Naive thymus-derived CD4-positive, alpha-beta T cell (primary cell): ENCODE measurements around the gene NAV1. TPM values are rescaled to one million over a fixed set of nuclear protein-coding genes. Genes with fewer than 3 reads are reported as not detected.
A peak's percentile ranks its signal among the peaks of the same experiment; 100 is the strongest.

ENCODE experiments used
- ATAC-seq: fragments of 150-1000 bp; cut with Tn5 transposase; 2 replicates; pipeline ENCODE4 v1.10.0; 2021; ENCODE audit warnings: mild to moderate bottlenecking, moderate library complexity
- CTCF ChIA-PET: fragments of 350-600 bp; sonication (Branson Sonifier 250); formaldehyde crosslinking; loops from one replicate; lab custom pipeline; 2021; ENCODE audit warnings: antibody characterized with exemption; lab: Charles Lee
- POLR2A ChIA-PET: fragments of 350-600 bp; sonication (Branson Sonifier 250); formaldehyde crosslinking; loops from one replicate; lab custom pipeline; 2021; ENCODE audit warnings: antibody characterized with exemption, inconsistent platforms; lab: Charles Lee
- DNase-seq, 9 donors: peaks; one replicate each; pipeline versions ENCODE4 v3.0.0 to v3.0.0-alpha.2; 2020 to 2022; ENCODE audit warnings: mixed read lengths in 1 of 9
- H3K27ac ChIP-seq: one replicate; pipeline ENCODE4 v1.7.0; 2013; ENCODE audit warnings: mild to moderate bottlenecking, low read depth, low read length, moderate library complexity
- H3K27me3 ChIP-seq, 2 donors: one replicate each; pipeline ENCODE4 v1.7.0; 2013; ENCODE audit warnings: low read length in 2 of 2, mild to moderate bottlenecking in 2 of 2, moderate library complexity in 2 of 2; ENCODE audit not compliant: control insufficient read depth in 2 of 2, insufficient read depth in 2 of 2
- H3K36me3 ChIP-seq, 3 experiments: 1 replicate in 2 of 3; 2 replicates in 1 of 3; pipeline ENCODE4 v1.7.0; 2013; ENCODE audit warnings: low read length in 3 of 3, mild to moderate bottlenecking in 3 of 3, moderate library complexity in 1 of 3; ENCODE audit not compliant: insufficient read depth in 3 of 3, control insufficient read depth in 2 of 3
- H3K4me1 ChIP-seq, 2 donors: one replicate each; pipeline ENCODE4 v1.7.0; 2013; ENCODE audit warnings: low read length in 2 of 2, mild to moderate bottlenecking in 2 of 2, moderate library complexity in 1 of 2; ENCODE audit not compliant: control insufficient read depth in 2 of 2, insufficient read depth in 2 of 2
- H3K4me3 ChIP-seq: 2 replicates; pipeline ENCODE4 v1.7.0; 2013; ENCODE audit warnings: mild to moderate bottlenecking, low read length
- H3K9me3 ChIP-seq, 3 experiments: 1 replicate in 2 of 3; 2 replicates in 1 of 3; pipeline ENCODE4 v1.7.0; 2013; ENCODE audit warnings: low read length in 3 of 3; ENCODE audit not compliant: control insufficient read depth in 2 of 3
- H3K27ac Mint-ChIP-seq, 9 donors: one replicate each; pipeline ENCODE4 v1.8.0; 2020 to 2022; ENCODE audit warnings: mixed read lengths in 9 of 9, mild to moderate bottlenecking in 8 of 9, moderate library complexity in 5 of 9, inconsistent platforms in 2 of 9
- H3K27me3 Mint-ChIP-seq, 5 donors: one replicate each; pipeline ENCODE4 v1.8.0; 2021 to 2022; ENCODE audit warnings: mixed read lengths in 5 of 5, mild to moderate bottlenecking in 1 of 5
- H3K36me3 Mint-ChIP-seq, 5 donors: one replicate each; pipeline ENCODE4 v1.8.0; 2020 to 2022; ENCODE audit warnings: mixed read lengths in 5 of 5, mild to moderate bottlenecking in 3 of 5, inconsistent platforms in 1 of 5
- H3K4me1 Mint-ChIP-seq, 7 donors: one replicate each; pipeline ENCODE4 v1.8.0; 2020 to 2022; ENCODE audit warnings: mixed read lengths in 7 of 7, mild to moderate bottlenecking in 3 of 7, inconsistent platforms in 1 of 7
- H3K4me3 Mint-ChIP-seq, 10 donors: one replicate each; pipeline ENCODE4 v1.8.0; 2020 to 2022; ENCODE audit warnings: mild to moderate bottlenecking in 10 of 10, mixed read lengths in 10 of 10, moderate library complexity in 6 of 10, inconsistent platforms in 2 of 10
- H3K9me3 Mint-ChIP-seq, 11 donors: one replicate each; pipeline ENCODE4 v1.8.0; 2020 to 2022; ENCODE audit warnings: mixed read lengths in 11 of 11, mild to moderate bottlenecking in 4 of 11, inconsistent platforms in 1 of 11, moderate library complexity in 1 of 11
- intact Hi-C, 2 donors: fragments of 100-400 bp; cut with micrococcal nuclease; formaldehyde crosslinking; loops; one replicate each; pipeline ENCODE4 v1.15.1; 2023
- polyA plus RNA-seq, 2 donors: library from polyadenylated mRNA; unstranded; fragments of 300-500 nt; fragmentation: Illumina TruSeq; gene quantifications; one replicate each; pipeline ENCODE4 v1.2.3, GENCODE V29; 2021
- total RNA-seq, 6 experiments: library from RNA in 5 of 6; stranded (reverse) in 5 of 6; gene quantifications; 1 replicate in 5 of 6; 2 replicates in 1 of 6; pipeline ENCODE4 v1.2.3 and lab custom pipeline; 2021 to 2026

The NAV1 gene
- total and polyA plus RNA-seq, 7 experiments from 2014 or later: 0.18 to 10.8 (median 2.6) TPM

DNA sequence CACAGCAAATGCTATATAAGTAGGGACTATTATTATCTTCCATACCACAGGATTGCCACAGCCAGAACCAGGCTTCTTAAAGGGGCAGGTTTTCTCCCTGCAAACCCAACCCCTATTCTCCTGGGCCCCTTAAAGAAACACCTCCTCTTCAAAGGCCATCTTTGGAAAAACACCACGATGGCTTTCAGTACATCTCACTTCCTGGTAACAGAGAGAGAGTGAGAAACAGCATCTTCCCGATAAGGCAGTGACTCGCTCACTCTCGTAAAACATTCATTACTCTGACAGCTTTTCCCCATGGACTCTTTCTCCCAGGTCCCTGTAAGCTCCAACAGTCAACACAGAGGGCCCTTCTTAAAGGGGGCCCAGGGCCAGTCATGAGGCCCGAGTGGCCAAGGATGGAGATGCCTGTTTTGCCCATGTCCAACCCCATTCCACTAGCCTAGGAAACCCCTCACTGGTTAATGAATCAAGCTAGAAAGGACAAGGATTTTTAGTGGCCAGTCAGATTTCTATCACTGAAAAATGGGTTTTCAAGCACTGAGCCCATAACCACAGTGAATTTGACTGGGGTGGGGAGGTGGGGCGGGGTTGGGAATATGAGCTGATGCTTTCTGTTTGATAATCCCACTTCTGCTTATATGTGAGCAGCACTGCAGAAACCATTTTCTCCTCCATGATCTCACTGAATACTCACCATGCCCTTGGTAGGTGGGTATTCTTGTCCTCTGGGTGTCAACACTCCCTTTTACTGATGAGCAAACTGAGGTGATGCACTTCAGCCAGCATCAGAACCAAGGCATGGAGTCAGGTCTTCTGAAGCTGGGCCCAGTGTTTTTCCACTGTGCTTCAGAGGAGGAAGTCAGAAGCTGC, 3.6 kb upstream of the NAV1 start:
- ChIA-PET CTCF (no interaction called here), POLR2A (interaction anchor here (0.6 kb wide), 1 partner anchor 1808 kb away, joined by 3 read pairs; no protein-coding TSS in a partner anchor)
- ATAC-seq (peak; percentile 25), DNase-seq (no peak)
- Histone ChIP-seq H3K27me3 (peaks cover 0 to 23% of the 10 kb centered on the region in 2 donors), H3K9me3 (no peaks in the 10 kb centered on the region), H3K27ac (no peak overlapping the region), H3K36me3 (no peaks in the 10 kb centered on the region), H3K4me3 (no peak overlapping the region), H3K4me1 (peaks cover 0 to 19% of the 10 kb centered on the region in 2 donors)
- no peak overlapping the region for H3K27ac Mint-ChIP-seq
- intact Hi-C loops: no loop called here
- peaks cover 0 to 34% (median 5%) of the 10 kb centered on the region in 5 donors for H3K36me3 Mint-ChIP-seq
- H3K27me3 Mint-ChIP-seq: peaks cover 37 to 46% (median 40%) of the 10 kb centered on the region in 5 donors
- H3K4me3 Mint-ChIP-seq: no peak overlapping the region
- H3K9me3 Mint-ChIP-seq: no peaks in the 10 kb centered on the region
- peaks cover 1 to 19% (median 16%) of the 10 kb centered on the region in 7 donors for H3K4me1 Mint-ChIP-seq

DNA sequence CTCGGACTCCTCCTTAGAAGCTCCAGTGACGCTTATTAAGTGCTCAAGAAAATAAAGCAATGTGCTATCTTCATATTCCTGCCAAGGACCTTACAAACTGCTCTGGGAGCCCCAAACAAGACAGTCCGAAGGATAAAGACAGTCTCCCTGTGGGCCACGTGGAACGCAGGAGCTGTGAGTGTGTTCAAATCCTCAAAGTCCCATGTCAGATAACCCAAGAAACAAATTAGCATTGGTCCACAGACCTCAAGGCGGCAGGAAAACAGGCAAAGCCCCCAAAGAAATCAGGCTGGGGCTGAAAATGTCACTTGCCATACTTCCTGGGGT, 3.0 kb upstream of the NAV1 start:
- Mint-ChIP-seq H3K27ac (no peak overlapping the region), H3K4me1 (peaks cover 5 to 23% (median 20%) of the 10 kb centered on the region in 7 donors), H3K9me3 (no peaks in the 10 kb centered on the region), H3K27me3 (peaks cover 43 to 52% (median 45%) of the 10 kb centered on the region in 5 donors), H3K4me3 (no peak overlapping the region), H3K36me3 (peaks cover 0 to 28% (median 5%) of the 10 kb centered on the region in 5 donors)
- no peak for DNase-seq
- intact Hi-C loops: no loop called here
- no peak overlapping the region for H3K27ac ChIP-seq
- no peaks in the 10 kb centered on the region for H3K9me3 ChIP-seq
- ATAC-seq: peak; percentile 4
- H3K27me3 ChIP-seq: peaks cover 0 to 26% of the 10 kb centered on the region in 2 donors
- H3K36me3 ChIP-seq: no peaks in the 10 kb centered on the region
- H3K4me1 ChIP-seq: peaks cover 0 to 19% of the 10 kb centered on the region in 2 donors
- no peak overlapping the region for H3K4me3 ChIP-seq
- CTCF ChIA-PET: no interaction called here
- POLR2A ChIA-PET: no interaction called here

GRCh38 chr1:201536558-201536957, 2.4 kb upstream of the NAV1 start:
- H3K4me1 Mint-ChIP-seq: peaks cover 5 to 23% (median 20%) of the 10 kb centered on the region in 7 donors
- ATAC-seq: no peak
- Histone ChIP-seq H3K36me3 (no peaks in the 10 kb centered on the region), H3K4me3 (no peak overlapping the region), H3K4me1 (peaks cover 0 to 19% of the 10 kb centered on the region in 2 donors), H3K27ac (no peak overlapping the region), H3K9me3 (no peaks in the 10 kb centered on the region), H3K27me3 (peaks cover 0 to 29% of the 10 kb centered on the region in 2 donors)
- H3K27ac Mint-ChIP-seq: no peak overlapping the region
- H3K36me3 Mint-ChIP-seq: peaks cover 0 to 22% (median 5%) of the 10 kb centered on the region in 5 donors
- peaks cover 47 to 58% (median 50%) of the 10 kb centered on the region in 5 donors for H3K27me3 Mint-ChIP-seq
- DNase-seq: no peak
- H3K9me3 Mint-ChIP-seq: no peaks in the 10 kb centered on the region
- ChIA-PET CTCF (no interaction called here), POLR2A (no interaction called here)
- intact Hi-C loops: no loop called here
- H3K4me3 Mint-ChIP-seq: no peak overlapping the region

DNA sequence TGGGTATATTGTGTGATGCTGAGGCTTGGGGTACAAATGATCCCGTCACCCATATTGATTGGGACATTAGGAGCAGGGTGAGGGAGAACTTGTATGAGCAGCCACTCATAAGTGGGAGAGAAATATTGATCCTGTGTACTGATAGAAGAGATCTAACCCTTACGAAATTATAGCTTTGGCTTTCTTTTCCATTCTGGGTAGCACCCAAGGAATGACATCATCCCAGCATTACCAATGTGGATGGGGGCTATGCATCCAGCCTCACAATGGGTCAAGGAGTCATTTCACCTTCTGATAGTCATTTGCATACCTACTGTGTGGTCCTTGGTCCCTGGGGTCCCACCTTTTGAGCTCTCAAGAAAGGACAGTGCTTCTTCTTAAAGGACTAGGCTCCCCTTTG, 1.9 kb upstream of the NAV1 start:
- H3K4me1 Mint-ChIP-seq: peaks cover 5 to 23% (median 20%) of the 10 kb centered on the region in 7 donors
- ATAC-seq: no peak
- ChIA-PET POLR2A (interaction anchor here (0.6 kb wide), 1 partner anchor 25 kb away, joined by 3 read pairs; no protein-coding TSS in a partner anchor), CTCF (interaction anchor here (0.6 kb wide), 1 partner anchor 324 kb away, joined by 3 read pairs; no protein-coding TSS in a partner anchor)
- intact Hi-C loops: no loop called here
- H3K27me3 Mint-ChIP-seq: peaks cover 49 to 62% (median 53%) of the 10 kb centered on the region in 5 donors
- Histone ChIP-seq H3K4me3 (no peak overlapping the region), H3K9me3 (no peaks in the 10 kb centered on the region), H3K27ac (no peak overlapping the region), H3K36me3 (no peaks in the 10 kb centered on the region), H3K4me1 (peaks cover 0 to 19% of the 10 kb centered on the region in 2 donors), H3K27me3 (peaks cover 0 to 29% of the 10 kb centered on the region in 2 donors)
- H3K9me3 Mint-ChIP-seq: no peaks in the 10 kb centered on the region
- no peak overlapping the region for H3K27ac Mint-ChIP-seq
- DNase-seq: no peak
- H3K4me3 Mint-ChIP-seq: peak overlapping the region in 2 of 10 donors; percentile 5 to 82
- H3K36me3 Mint-ChIP-seq: peaks cover 0 to 17% (median 6%) of the 10 kb centered on the region in 5 donors

DNA sequence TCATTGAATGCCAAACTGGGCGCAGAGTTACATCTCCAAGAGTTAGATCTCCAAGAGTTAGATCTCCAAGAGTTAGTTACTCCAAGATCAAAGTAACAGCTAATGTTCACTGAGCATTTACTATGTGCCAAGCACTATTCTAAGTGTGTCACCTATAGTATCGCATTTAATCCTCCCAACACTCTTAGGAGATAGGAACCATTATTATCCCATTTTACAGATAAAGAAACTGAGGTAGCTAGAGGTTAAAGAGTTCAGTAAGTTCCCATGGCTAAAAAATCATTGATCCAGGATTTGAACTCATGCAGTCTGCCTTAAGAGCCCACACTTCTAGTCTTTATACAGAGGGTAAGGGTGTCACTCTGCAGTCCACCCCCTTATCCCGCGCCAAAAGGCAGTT, 1.5 kb upstream of the NAV1 start:
- Histone ChIP-seq H3K9me3 (no peaks in the 10 kb centered on the region), H3K27ac (no peak overlapping the region), H3K4me1 (peaks cover 0 to 19% of the 10 kb centered on the region in 2 donors), H3K4me3 (no peak overlapping the region), H3K27me3 (peaks cover 0 to 29% of the 10 kb centered on the region in 2 donors), H3K36me3 (no peaks in the 10 kb centered on the region)
- intact Hi-C loops: no loop called here
- no peak overlapping the region for H3K27ac Mint-ChIP-seq
- H3K4me3 Mint-ChIP-seq: peak overlapping the region in 3 of 10 donors; percentile 5 to 82 (median 35)
- CTCF ChIA-PET: interaction anchor here (0.6 kb wide), 1 partner anchor 324 kb away, joined by 3 read pairs; no protein-coding TSS in a partner anchor
- no peak for ATAC-seq
- H3K27me3 Mint-ChIP-seq: peaks cover 45 to 67% (median 58%) of the 10 kb centered on the region in 5 donors
- H3K9me3 Mint-ChIP-seq: no peaks in the 10 kb centered on the region
- H3K36me3 Mint-ChIP-seq: peaks cover 0 to 13% (median 6%) of the 10 kb centered on the region in 5 donors
- POLR2A ChIA-PET: interaction anchor here (0.6 kb wide), 1 partner anchor 24 kb away, joined by 3 read pairs; no protein-coding TSS in a partner anchor
- H3K4me1 Mint-ChIP-seq: peaks cover 5 to 23% (median 20%) of the 10 kb centered on the region in 7 donors
- no peak for DNase-seq

DNA sequence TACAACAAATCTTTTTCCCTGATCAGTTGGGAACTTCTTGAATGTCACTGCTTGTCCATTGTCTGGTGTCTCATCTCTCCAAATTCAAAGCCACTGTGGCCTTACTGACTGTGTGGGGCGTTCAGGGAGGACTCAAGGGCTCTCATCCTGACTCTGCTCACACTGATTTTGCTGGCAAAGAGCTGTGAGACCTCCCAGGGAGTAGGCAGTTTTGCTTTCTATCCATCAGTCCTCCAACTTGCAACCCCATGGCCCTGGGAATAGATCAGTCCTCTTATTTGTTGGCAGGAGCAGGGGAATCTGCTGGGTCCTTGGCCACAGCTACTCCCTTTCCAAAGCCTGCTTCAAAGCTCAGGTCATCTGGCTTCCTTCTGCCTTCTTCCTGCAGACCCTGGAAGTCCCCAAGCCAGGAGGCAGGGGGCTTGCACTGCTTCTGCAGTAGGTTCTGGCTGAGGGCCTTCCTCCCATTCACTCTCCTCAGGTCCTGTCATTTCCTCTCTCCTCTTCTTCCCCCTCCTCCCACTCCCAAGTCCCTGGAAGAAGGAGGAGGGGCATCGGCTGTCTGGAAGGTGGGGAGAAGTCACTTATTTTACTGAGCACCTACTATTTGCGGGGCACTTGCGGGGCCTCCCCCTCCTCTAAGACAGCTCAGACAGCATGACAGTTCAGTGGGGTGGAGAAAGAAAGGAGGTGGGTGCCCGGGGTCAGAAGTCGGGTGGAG, 876 bp upstream of the NAV1 start:
- Mint-ChIP-seq H3K4me1 (peaks cover 5 to 23% (median 17%) of the 10 kb centered on the region in 7 donors), H3K27me3 (peaks cover 45 to 73% (median 60%) of the 10 kb centered on the region in 5 donors), H3K9me3 (peaks cover 0 to 3% (median 0%) of the 10 kb centered on the region in 11 donors), H3K27ac (no peak overlapping the region), H3K4me3 (peak overlapping the region; percentile 25 to 82 (median 66)), H3K36me3 (peaks cover 0 to 11% (median 4%) of the 10 kb centered on the region in 5 donors)
- ChIA-PET POLR2A (no interaction called here), CTCF (no interaction called here)
- H3K9me3 ChIP-seq: no peaks in the 10 kb centered on the region
- DNase-seq (no peak), ATAC-seq (no peak)
- H3K27ac ChIP-seq: no peak overlapping the region
- peaks cover 0 to 29% of the 10 kb centered on the region in 2 donors for H3K27me3 ChIP-seq
- H3K4me3 ChIP-seq: no peak overlapping the region
- H3K36me3 ChIP-seq: no peaks in the 10 kb centered on the region
- peaks cover 0 to 19% of the 10 kb centered on the region in 2 donors for H3K4me1 ChIP-seq
- intact Hi-C loops: no loop called here
